ENCODE results near the gene GTPBP6.

Gene GTPBP6

GRCh38 chrX:362937-363620 is 44.5 kb upstream of the GTPBP6 start:
- Histone ChIP-seq H3K27ac (no peak overlapping the region), H3K36me3 (peaks cover 20% of the 10 kb centered on the region)
- TF ChIP-seq CTCF (IDR thresholded peaks at IDR 0.05; ENCODE audit: low read depth, low read length) = no peak

GRCh38 chrX:362351-362750 is 43.8 kb upstream of the GTPBP6 start:
- no peak overlapping the region for H3K4me3 ChIP-seq (ENCODE audit: low read depth, low read length)
- peaks cover 20% of the 10 kb centered on the region for H3K36me3 ChIP-seq
- no peak for TF ChIP-seq CTCF (IDR thresholded peaks at IDR 0.05; ENCODE audit: low read depth, low read length)
- DNase-seq = no peak
- no peaks in the 10 kb centered on the region for H3K27me3 ChIP-seq (ENCODE audit: insufficient read depth, low read depth, severe bottlenecking)
- peaks cover 7% of the 10 kb centered on the region for H3K9me3 ChIP-seq (ENCODE audit: severe bottlenecking)
- H3K27ac ChIP-seq = no peak overlapping the region

More at GRCh38 chrX:362937-363620, 44.5 kb upstream of the GTPBP6 start:
- DNase-seq = no peak
- H3K9me3 ChIP-seq (ENCODE audit: severe bottlenecking) = peaks cover 7% of the 10 kb centered on the region
- H3K27me3 ChIP-seq (ENCODE audit: insufficient read depth, low read depth, severe bottlenecking) = no peaks in the 10 kb centered on the region
- H3K4me3 ChIP-seq (ENCODE audit: low read depth, low read length) = no peak overlapping the region

GRCh38 chrX:361231-362145 is 42.9 kb upstream of the GTPBP6 start:
- H3K36me3 ChIP-seq = peaks cover 20% of the 10 kb centered on the region
- peaks cover 7% of the 10 kb centered on the region for H3K9me3 ChIP-seq (ENCODE audit: severe bottlenecking)
- H3K27me3 ChIP-seq (ENCODE audit: insufficient read depth, low read depth, severe bottlenecking) = no peaks in the 10 kb centered on the region
- DNase-seq = no peak
- no peak for TF ChIP-seq CTCF (IDR thresholded peaks at IDR 0.05; ENCODE audit: low read depth, low read length)
- no peak overlapping the region for H3K27ac ChIP-seq
- H3K4me3 ChIP-seq (ENCODE audit: low read depth, low read length) = no peak overlapping the region

- no peaks in the 10 kb centered on the region for H3K27me3 ChIP-seq (ENCODE audit: insufficient read depth, low read depth, severe bottlenecking)
- no peak for TF ChIP-seq CTCF (IDR thresholded peaks at IDR 0.05; ENCODE audit: low read depth, low read length)
- H3K36me3 ChIP-seq = peaks cover 20% of the 10 kb centered on the region
- H3K4me3 ChIP-seq (ENCODE audit: low read depth, low read length) = no peak overlapping the region
- peaks cover 7% of the 10 kb centered on the region for H3K9me3 ChIP-seq (ENCODE audit: severe bottlenecking)
- H3K27ac ChIP-seq = no peak overlapping the region
- DNase-seq = no peak
These were observed 42.0 kb upstream of the GTPBP6 start for GRCh38 chrX:360496-361150.

GRCh38 chrX:358651-359143 is 40.1 kb upstream of the GTPBP6 start:
- H3K9me3 ChIP-seq (ENCODE audit: severe bottlenecking) = peaks cover 7% of the 10 kb centered on the region
- H3K4me3 ChIP-seq (ENCODE audit: low read depth, low read length) = no peak overlapping the region
- peaks cover 20% of the 10 kb centered on the region for H3K36me3 ChIP-seq
- no peak overlapping the region for H3K27ac ChIP-seq
- no peak for DNase-seq
- no peak for TF ChIP-seq CTCF (IDR thresholded peaks at IDR 0.05; ENCODE audit: low read depth, low read length)
- H3K27me3 ChIP-seq (ENCODE audit: insufficient read depth, low read depth, severe bottlenecking) = no peaks in the 10 kb centered on the region

Measured in WERI-Rb-1 (cell line).